Esophagus squamous epithelium (tissue), 5 donors: ENCODE measurements around the gene CDKAL1. TPM values are rescaled to one million over a fixed set of nuclear protein-coding genes. Genes with fewer than 3 reads are reported as not detected.
"Not testable (repeated sequence)": the region's sequence is repeated elsewhere in the genome, so short reads cannot be mapped to it uniquely, and the experiment has no call there.

Experiments used
- DNase-seq: peaks from one replicate; lab custom pipeline; 2025; lab: John Stamatoyannopoulos, UW
- H3K27ac ChIP-seq, 4 donors: fragments of 200-600 bp; sonication (generic); one replicate each; pipeline ENCODE4 v1.5.1; 2016 to 2019; ENCODE audit warnings: mild to moderate bottlenecking in 1 of 4
- H3K27me3 ChIP-seq, 4 donors: fragments of 200-600 bp; sonication (generic); 1 replicate in 3 of 4; 2 replicates in 1 of 4; pipeline versions ENCODE4 v1.5.1 to v1.6.0; 2017 to 2021; ENCODE audit warnings: antibody characterized with exemption in 1 of 4
- H3K36me3 ChIP-seq, 3 donors: fragments of 200-600 bp; sonication (generic); one replicate each; pipeline ENCODE4 v1.5.1; 2016 to 2019
- H3K4me1 ChIP-seq, 3 donors: fragments of 200-600 bp; sonication (generic); one replicate each; pipeline ENCODE4 v1.5.1; 2017 to 2019
- H3K4me3 ChIP-seq, 4 donors: fragments of 200-600 bp; sonication (generic); 1 replicate in 3 of 4; 2 replicates in 1 of 4; pipeline ENCODE4 v1.5.1; 2016 to 2019; ENCODE audit warnings: mild to moderate bottlenecking in 2 of 4, moderate library complexity in 1 of 4
- H3K9me3 ChIP-seq, 3 donors: fragments of 200-600 bp; sonication (generic); one replicate each; pipeline ENCODE4 v1.5.1; 2016 to 2019
- CTCF ChIP-seq, 6 experiments: fragments of 450-650 bp in 4 of 6; fragments of 200-600 bp in 2 of 6; sonication (generic) in 2 of 6; IDR thresholded peaks; one replicate each; pipeline ENCODE4 v1.5.1; 2016 to 2019; ENCODE audit warnings: antibody characterized with exemption in 6 of 6, mild to moderate bottlenecking in 4 of 6, moderate library complexity in 4 of 6
- POLR2A ChIP-seq, 4 donors: fragments of 450-650 bp; IDR thresholded peaks; one replicate each; pipeline ENCODE4 v1.6.1; 2017; ENCODE audit warnings: antibody characterized with exemption in 4 of 4, mild to moderate bottlenecking in 4 of 4, moderate library complexity in 3 of 4
- WGBS, 2 donors: methylation state at CpG; one replicate each; pipeline ENCODE4 v1.1.5; 2018; 5-methylcytosine and 5-hydroxymethylcytosine counted together
- intact Hi-C: fragments of 100-400 bp; cut with DNase I; formaldehyde crosslinking; loops from one replicate; pipeline ENCODE4 v1.15.0; 2022
- total RNA-seq, 4 donors: library from RNA; depleted of rRNA; stranded (reverse); fragments of >200 nt; gene quantifications; one replicate each; pipeline ENCODE4 v1.1.0, GENCODE V29; 2016
- donor health status: DM: yes; HTN: yes; CAD: no.

Gene CDKAL1
- total RNA-seq, 4 donors from 2014 or later, result 6.5 to 13.0 (median 10.7) TPM

GRCh38 chr6:20605061-20605460 lies 70.8 kb downstream of the CDKAL1 start:
- intact Hi-C loops, result no loop called here
- H3K36me3 ChIP-seq, result no peaks in the 10 kb centered on the region
- H3K4me1 ChIP-seq, result peaks cover 0 to 9% (median 0%) of the 10 kb centered on the region in 3 donors
- no peak overlapping the region for H3K27ac ChIP-seq
- DNase-seq, result no peak
- 48 to 59% methylated on average over 1 of the region's 1 CpG for WGBS, 2 donors
- no peak overlapping the region for H3K4me3 ChIP-seq
- H3K27me3 ChIP-seq, result no peaks in the 10 kb centered on the region
- no peaks in the 10 kb centered on the region for H3K9me3 ChIP-seq
- TF ChIP-seq CTCF (IDR thresholded peaks at IDR 0.05), result no peak
- no peak for TF ChIP-seq POLR2A (IDR thresholded peaks at IDR 0.05)

GRCh38 chr6:20605581-20605980 lies 71.3 kb downstream of the CDKAL1 start:
- no peak for DNase-seq
- Histone ChIP-seq H3K4me1 (peaks cover 0 to 5% (median 0%) of the 10 kb centered on the region in 3 donors), H3K27ac (no peak overlapping the region), H3K4me3 (no peak overlapping the region), H3K36me3 (no peaks in the 10 kb centered on the region), H3K9me3 (no peaks in the 10 kb centered on the region), H3K27me3 (no peaks in the 10 kb centered on the region)
- intact Hi-C loops, result no loop called here
- no peak for TF ChIP-seq CTCF (IDR thresholded peaks at IDR 0.05)
- TF ChIP-seq POLR2A (IDR thresholded peaks at IDR 0.05), result no peak
- WGBS, 2 donors, result 21 to 65% methylated on average over 3 of the region's 3 CpGs

DNA sequence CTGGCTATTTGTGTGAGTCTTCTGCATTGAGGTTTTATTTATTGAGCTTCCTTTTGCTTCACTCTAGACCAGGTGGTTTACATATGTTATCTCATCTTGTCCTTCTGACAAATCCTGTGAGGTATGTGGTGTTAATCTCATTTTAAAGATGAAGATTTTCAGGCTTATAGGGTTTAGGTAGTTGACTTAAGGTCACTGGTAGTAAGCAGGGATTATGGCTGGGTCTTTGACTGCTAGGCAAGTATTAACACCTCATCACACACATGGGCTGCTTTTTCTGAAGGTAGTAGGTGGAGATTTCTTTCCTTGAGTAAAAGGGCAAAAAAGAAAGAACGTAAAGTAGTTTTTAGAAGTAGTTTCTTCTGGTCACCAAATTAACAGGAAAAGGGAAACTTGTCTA lies 72.6 kb downstream of the CDKAL1 start:
- H3K4me1 ChIP-seq, result no peaks in the 10 kb centered on the region
- intact Hi-C loops, result no loop called here
- H3K27me3 ChIP-seq, result no peaks in the 10 kb centered on the region
- no peaks in the 10 kb centered on the region for H3K36me3 ChIP-seq
- H3K9me3 ChIP-seq, result no peaks in the 10 kb centered on the region
- no peak overlapping the region for H3K4me3 ChIP-seq
- DNase-seq, result no peak
- TF ChIP-seq CTCF (IDR thresholded peaks at IDR 0.05), result no peak
- TF ChIP-seq POLR2A (IDR thresholded peaks at IDR 0.05), result no peak
- no peak overlapping the region for H3K27ac ChIP-seq
- WGBS, 2 donors, result 93% methylated on average over 1 of the region's 1 CpG

DNA sequence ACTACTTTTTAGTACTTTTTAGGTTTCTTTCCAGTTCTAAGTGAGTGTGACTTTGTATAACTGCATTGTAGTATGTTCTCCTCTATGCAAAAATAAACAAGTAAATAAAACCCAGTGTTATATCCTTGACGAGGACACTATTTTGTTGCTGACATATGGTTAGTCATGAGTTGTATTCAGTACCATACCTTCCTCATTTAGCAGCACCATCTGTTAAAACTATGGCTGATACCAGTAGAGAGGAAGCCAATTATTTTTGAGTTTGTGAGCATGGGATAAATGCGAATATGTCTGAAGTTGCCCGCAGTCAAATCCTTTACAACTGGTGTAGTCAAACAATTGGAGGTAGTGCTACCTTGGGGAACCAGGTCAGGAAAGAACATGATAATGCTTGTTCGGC lies 74.1 kb downstream of the CDKAL1 start:
- DNase-seq, result no peak
- 50 to 73% methylated on average over 4 of the region's 4 CpGs for WGBS, 2 donors
- intact Hi-C loops, result no loop called here

GRCh38 chr6:20608905-20609304 lies 74.6 kb downstream of the CDKAL1 start:
- TF ChIP-seq CTCF (IDR thresholded peaks at IDR 0.05), result no peak
- no peak for TF ChIP-seq POLR2A (IDR thresholded peaks at IDR 0.05)

More for the DNA sequence above, 74.1 kb downstream of the CDKAL1 start:
- Histone ChIP-seq H3K27me3 (no peaks in the 10 kb centered on the region), H3K36me3 (no peaks in the 10 kb centered on the region), H3K4me3 (no peak overlapping the region), H3K27ac (no peak overlapping the region), H3K4me1 (no peaks in the 10 kb centered on the region), H3K9me3 (no peaks in the 10 kb centered on the region)
- TF ChIP-seq POLR2A (IDR thresholded peaks at IDR 0.05), result no peak
- TF ChIP-seq CTCF (IDR thresholded peaks at IDR 0.05), result no peak

GRCh38 chr6:20609924-20610323 lies 75.7 kb downstream of the CDKAL1 start:
- intact Hi-C loops, result not testable (repeated sequence)

More at GRCh38 chr6:20608905-20609304, 74.6 kb downstream of the CDKAL1 start:
- H3K4me1 ChIP-seq, result no peaks in the 10 kb centered on the region
- H3K9me3 ChIP-seq, result no peaks in the 10 kb centered on the region
- no peaks in the 10 kb centered on the region for H3K27me3 ChIP-seq
- H3K4me3 ChIP-seq, result no peak overlapping the region
- 84 to 93% methylated on average over 2 of the region's 2 CpGs for WGBS, 2 donors
- H3K27ac ChIP-seq, result no peak overlapping the region
- DNase-seq, result no peak
- intact Hi-C loops, result no loop called here
- no peaks in the 10 kb centered on the region for H3K36me3 ChIP-seq

More at GRCh38 chr6:20609924-20610323, 75.7 kb downstream of the CDKAL1 start:
- not testable (repeated sequence) for H3K27me3 ChIP-seq, H3K36me3 ChIP-seq, H3K9me3 ChIP-seq, H3K4me1 ChIP-seq, H3K27ac ChIP-seq, H3K4me3 ChIP-seq, DNase-seq
- WGBS, 2 donors, result 95% methylated on average over 2 of the region's 2 CpGs
